GM18951 (cell line): ENCODE measurements around the gene CHTF18.

Experiments used
- POLR2A ChIP-seq: IDR thresholded peaks from 4 replicates; pipeline ENCODE4 v1.6.1; 2011; ENCODE audit warnings: mild to moderate bottlenecking; ENCODE audit not compliant: insufficient read length, insufficient read depth; ENCODE audit errors: extremely low read depth
- in situ Hi-C: fragments of 300-500 bp; cut with MboI; formaldehyde crosslinking; loops from one replicate; pipeline ENCODE4 v1.12.0; 2022; ENCODE audit warnings: low sequenced_read_pairs, mixed read lengths, inconsistent platforms; ENCODE audit not compliant: unreplicated experiment

Gene CHTF18

GRCh38 chr16:796296-797119, 8.1 kb downstream of the CHTF18 start:
- in situ Hi-C loops: no loop called here
- TF ChIP-seq POLR2A: no peak

- TF ChIP-seq POLR2A: no peak
- in situ Hi-C loops: no loop called here
Measured at GRCh38 chr16:797120-797420, 8.7 kb downstream of the CHTF18 start.

GRCh38 chr16:797686-798085, 9.3 kb downstream of the CHTF18 start:
- in situ Hi-C loops: no loop called here
- TF ChIP-seq POLR2A: no peak

GRCh38 chr16:798666-799065, 10.2 kb downstream of the CHTF18 start:
- no peak for TF ChIP-seq POLR2A
- in situ Hi-C loops: no loop called here

- TF ChIP-seq POLR2A: no peak
- in situ Hi-C loops: no loop called here
Measured at GRCh38 chr16:799111-799947, 10.9 kb downstream of the CHTF18 start.

- in situ Hi-C loops: no loop called here
- TF ChIP-seq POLR2A: no peak
Measured at GRCh38 chr16:799948-800833, 11.8 kb downstream of the CHTF18 start, which contains the start of gene GNG13. Gene GNG13, minus strand, starts transcription at chr16:800734. Its CDS starts 1,657 bp downstream, at chr16:799077.

GRCh38 chr16:800834-801511, 12.6 kb downstream of the CHTF18 start:
- in situ Hi-C loops: no loop called here
- TF ChIP-seq POLR2A: no peak

- in situ Hi-C loops: no loop called here
- TF ChIP-seq POLR2A: no peak
Measured at GRCh38 chr16:801584-802363, 13.4 kb downstream of the CHTF18 start.

- in situ Hi-C loops: no loop called here
- TF ChIP-seq POLR2A: no peak
Measured at GRCh38 chr16:802461-802860, 14.0 kb downstream of the CHTF18 start.

GRCh38 chr16:802914-803753, 14.7 kb downstream of the CHTF18 start:
- in situ Hi-C loops: no loop called here

GRCh38 chr16:803754-804080, 15.3 kb downstream of the CHTF18 start:
- in situ Hi-C loops: no loop called here
- TF ChIP-seq POLR2A: no peak

More at GRCh38 chr16:802914-803753, 14.7 kb downstream of the CHTF18 start:
- no peak for TF ChIP-seq POLR2A
